ENCODE data around the gene HGS.

The HGS gene

GRCh38 chr17:81683584-81684441 is at the start of gene HGS, which contains the start of gene ARL16:
Gene HGS, plus strand, starts transcription at chr17:81684011. Its CDS starts 56 bp downstream, at chr17:81684067.
Gene ARL16, minus strand, starts transcription at chr17:81683797. Its CDS starts 44 bp downstream, at chr17:81683753.
- Histone ChIP-seq H3K4me3 (ENCODE audit: low read length) (peak within 1 kb of the TSS; percentile 93), H3K27me3 (ENCODE audit: insufficient read depth, low read length) (no peaks in the 10 kb centered on the region), H3K4me1 (ENCODE audit: insufficient read depth, low read length) (peaks cover 8% of the 10 kb centered on the region), H3K9ac (ENCODE audit: low read depth, low read length) (peak within 1 kb of the TSS; percentile 92), H3K27ac (ENCODE audit: low read length) (no peak within 1 kb of the TSS), H3K9me3 (ENCODE audit: insufficient read depth, low read depth, low read length) (no peaks in the 10 kb centered on the region), H3K36me3 (ENCODE audit: insufficient read depth, low read depth, low read length) (peaks cover 31% of the 10 kb centered on the region)

- no peak overlapping the region for H3K27ac ChIP-seq (ENCODE audit: low read length)
- H3K4me1 ChIP-seq (ENCODE audit: insufficient read depth, low read length) = no peaks in the 10 kb centered on the region
- peak overlapping the region; percentile 96 for H3K4me3 ChIP-seq (ENCODE audit: low read length)
- peaks cover 3% of the 10 kb centered on the region; the same call in 1 of the 2 replicates for H3K36me3 ChIP-seq (ENCODE audit: insufficient read depth, low read depth, low read length)
- no peak overlapping the region for H3K9ac ChIP-seq (ENCODE audit: low read depth, low read length)
- no peaks in the 10 kb centered on the region for H3K27me3 ChIP-seq (ENCODE audit: insufficient read depth, low read length)
- H3K9me3 ChIP-seq (ENCODE audit: insufficient read depth, low read depth, low read length) = no peaks in the 10 kb centered on the region
Measured at GRCh38 chr17:81635431-81635830, 48.4 kb upstream of the HGS start.

GRCh38 chr17:81635973-81636504 is 47.8 kb upstream of the HGS start:
- Histone ChIP-seq H3K27me3 (ENCODE audit: insufficient read depth, low read length) (no peaks in the 10 kb centered on the region), H3K9ac (ENCODE audit: low read depth, low read length) (peak overlapping the region; percentile 97), H3K4me1 (ENCODE audit: insufficient read depth, low read length) (no peaks in the 10 kb centered on the region), H3K4me3 (ENCODE audit: low read length) (peak overlapping the region; percentile 96), H3K9me3 (ENCODE audit: insufficient read depth, low read depth, low read length) (no peaks in the 10 kb centered on the region), H3K27ac (ENCODE audit: low read length) (peak overlapping the region; percentile 88), H3K36me3 (ENCODE audit: insufficient read depth, low read depth, low read length) (peaks cover 3% of the 10 kb centered on the region; the same call in 1 of the 2 replicates)

GRCh38 chr17:81636505-81637288 is 47.1 kb upstream of the HGS start, which contains the start of the genes NPLOC4 and TSPAN10:
Gene NPLOC4, minus strand, starts transcription at chr17:81637112. Its CDS starts 182 bp downstream, at chr17:81636930.
Gene TSPAN10, plus strand, starts transcription at chr17:81637196. Its CDS starts 5,217 bp downstream, at chr17:81642413.
- Histone ChIP-seq H3K9me3 (ENCODE audit: insufficient read depth, low read depth, low read length) (no peaks in the 10 kb centered on the region), H3K36me3 (ENCODE audit: insufficient read depth, low read depth, low read length) (no peaks in the 10 kb centered on the region), H3K4me3 (ENCODE audit: low read length) (peak within 1 kb of the TSS; percentile 96), H3K27me3 (ENCODE audit: insufficient read depth, low read length) (no peaks in the 10 kb centered on the region), H3K4me1 (ENCODE audit: insufficient read depth, low read length) (no peaks in the 10 kb centered on the region), H3K9ac (ENCODE audit: low read depth, low read length) (peak within 1 kb of the TSS; percentile 97), H3K27ac (ENCODE audit: low read length) (peak within 1 kb of the TSS; percentile 88)

GRCh38 chr17:81638683-81639082 is 45.1 kb upstream of the HGS start:
- no peak overlapping the region for H3K9ac ChIP-seq (ENCODE audit: low read depth, low read length)
- H3K27ac ChIP-seq (ENCODE audit: low read length) = no peak overlapping the region
- H3K9me3 ChIP-seq (ENCODE audit: insufficient read depth, low read depth, low read length) = no peaks in the 10 kb centered on the region
- H3K4me3 ChIP-seq (ENCODE audit: low read length) = no peak overlapping the region
- H3K27me3 ChIP-seq (ENCODE audit: insufficient read depth, low read length) = no peaks in the 10 kb centered on the region
- no peaks in the 10 kb centered on the region for H3K4me1 ChIP-seq (ENCODE audit: insufficient read depth, low read length)
- H3K36me3 ChIP-seq (ENCODE audit: insufficient read depth, low read depth, low read length) = no peaks in the 10 kb centered on the region

- Histone ChIP-seq H3K4me1 (ENCODE audit: insufficient read depth, low read length) (no peaks in the 10 kb centered on the region), H3K9me3 (ENCODE audit: insufficient read depth, low read depth, low read length) (no peaks in the 10 kb centered on the region), H3K36me3 (ENCODE audit: insufficient read depth, low read depth, low read length) (no peaks in the 10 kb centered on the region), H3K9ac (ENCODE audit: low read depth, low read length) (no peak overlapping the region), H3K27me3 (ENCODE audit: insufficient read depth, low read length) (no peaks in the 10 kb centered on the region), H3K27ac (ENCODE audit: low read length) (no peak overlapping the region), H3K4me3 (ENCODE audit: low read length) (no peak overlapping the region)
Measured at GRCh38 chr17:81640011-81640410, 43.8 kb upstream of the HGS start.

GRCh38 chr17:81641825-81642489 is 41.9 kb upstream of the HGS start:
- H3K36me3 ChIP-seq (ENCODE audit: insufficient read depth, low read depth, low read length) = no peaks in the 10 kb centered on the region
- H3K4me1 ChIP-seq (ENCODE audit: insufficient read depth, low read length) = no peaks in the 10 kb centered on the region
- H3K9me3 ChIP-seq (ENCODE audit: insufficient read depth, low read depth, low read length) = no peaks in the 10 kb centered on the region
- no peak overlapping the region for H3K27ac ChIP-seq (ENCODE audit: low read length)
- H3K4me3 ChIP-seq (ENCODE audit: low read length) = no peak overlapping the region
- peaks cover 4% of the 10 kb centered on the region for H3K27me3 ChIP-seq (ENCODE audit: insufficient read depth, low read length)
- H3K9ac ChIP-seq (ENCODE audit: low read depth, low read length) = no peak overlapping the region

GRCh38 chr17:81644496-81644895 is 39.3 kb upstream of the HGS start:
- Histone ChIP-seq H3K27me3 (ENCODE audit: insufficient read depth, low read length) (peaks cover 29% of the 10 kb centered on the region), H3K36me3 (ENCODE audit: insufficient read depth, low read depth, low read length) (no peaks in the 10 kb centered on the region), H3K4me1 (ENCODE audit: insufficient read depth, low read length) (no peaks in the 10 kb centered on the region), H3K9me3 (ENCODE audit: insufficient read depth, low read depth, low read length) (no peaks in the 10 kb centered on the region), H3K9ac (ENCODE audit: low read depth, low read length) (no peak overlapping the region), H3K27ac (ENCODE audit: low read length) (no peak overlapping the region), H3K4me3 (ENCODE audit: low read length) (no peak overlapping the region)

- no peaks in the 10 kb centered on the region for H3K4me1 ChIP-seq (ENCODE audit: insufficient read depth, low read length)
- no peaks in the 10 kb centered on the region for H3K36me3 ChIP-seq (ENCODE audit: insufficient read depth, low read depth, low read length)
- no peaks in the 10 kb centered on the region for H3K9me3 ChIP-seq (ENCODE audit: insufficient read depth, low read depth, low read length)
- H3K27me3 ChIP-seq (ENCODE audit: insufficient read depth, low read length) = peaks cover 37% of the 10 kb centered on the region
- H3K9ac ChIP-seq (ENCODE audit: low read depth, low read length) = no peak overlapping the region
- no peak overlapping the region for H3K27ac ChIP-seq (ENCODE audit: low read length)
- no peak overlapping the region for H3K4me3 ChIP-seq (ENCODE audit: low read length)
Measured at GRCh38 chr17:81644976-81645952, 38.5 kb upstream of the HGS start.

- H3K27me3 ChIP-seq (ENCODE audit: insufficient read depth, low read length) = peaks cover 37% of the 10 kb centered on the region
- H3K4me1 ChIP-seq (ENCODE audit: insufficient read depth, low read length) = no peaks in the 10 kb centered on the region
- H3K9me3 ChIP-seq (ENCODE audit: insufficient read depth, low read depth, low read length) = no peaks in the 10 kb centered on the region
- H3K9ac ChIP-seq (ENCODE audit: low read depth, low read length) = no peak overlapping the region
- H3K36me3 ChIP-seq (ENCODE audit: insufficient read depth, low read depth, low read length) = no peaks in the 10 kb centered on the region
- H3K27ac ChIP-seq (ENCODE audit: low read length) = no peak overlapping the region
- no peak overlapping the region for H3K4me3 ChIP-seq (ENCODE audit: low read length)
Measured at GRCh38 chr17:81646869-81647600, 36.8 kb upstream of the HGS start.
